DOHH2 (cell line): ENCODE results near the gene RTN4IP1.

Experiments
- CTCF ChIP-seq: fragments of 200-600 bp; sonication (generic); IDR thresholded peaks from one replicate; pipeline ENCODE4 v1.5.1; 2014; ENCODE audit warnings: antibody characterized with exemption, mild to moderate bottlenecking, low read depth, low read length; ENCODE audit not compliant: poor library complexity, severe bottlenecking
- EZH2phosphoT487 ChIP-seq: fragments of 200-600 bp; sonication (generic); IDR thresholded peaks from 2 replicates; pipeline ENCODE4 v1.6.1; 2017; ENCODE audit warnings: borderline replicate concordance, mild to moderate bottlenecking, antibody characterized with exemption, low read length, moderate library complexity, mixed read lengths

GRCh38 chr6:106557837-106558236, 71.5 kb downstream of the RTN4IP1 start:
- TF ChIP-seq CTCF, result no peak
- TF ChIP-seq EZH2phosphoT487, result no peak
